VCaP (cell line): Measurements from ENCODE around the gene CD44.
"Not testable (repeated sequence)": the region's sequence is repeated elsewhere in the genome, so short reads cannot be mapped to it uniquely, and the experiment has no call there.

Source experiments
- H3K27ac ChIP-seq: fragments of 450-650 bp; 2 replicates; pipeline ENCODE4 v1.5.1; 2017
- TF ChIP-seq, protein P1 (sequence below): fragments of 450-650 bp; conservative IDR thresholded peaks from 2 replicates; pipeline ENCODE4 v1.5.1; 2017; ENCODE audit warnings: mild to moderate bottlenecking, moderate library complexity

The CD44 gene

DNA sequence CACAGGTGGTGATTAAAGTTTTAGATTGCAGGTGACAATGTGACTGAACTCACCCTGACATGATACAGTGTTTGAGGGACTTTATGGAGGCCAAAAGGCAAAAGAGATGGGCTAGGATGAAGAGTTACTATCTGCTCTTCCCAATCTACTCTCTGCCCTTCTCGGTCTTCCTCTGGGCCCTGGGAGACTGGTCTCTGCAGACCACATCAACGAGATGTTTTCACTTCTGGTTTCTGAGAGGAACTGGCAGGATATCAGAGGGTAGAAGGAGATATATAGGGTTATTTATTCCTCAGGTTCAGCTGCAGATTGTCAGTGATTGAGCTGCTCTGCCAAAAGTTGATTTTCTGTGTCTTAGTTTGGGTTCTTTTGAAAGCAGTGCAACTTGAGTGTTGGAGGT, 32.4 kb upstream of the CD44 start:
- no peak overlapping the region for H3K27ac ChIP-seq
- TF ChIP-seq, protein P1, sequence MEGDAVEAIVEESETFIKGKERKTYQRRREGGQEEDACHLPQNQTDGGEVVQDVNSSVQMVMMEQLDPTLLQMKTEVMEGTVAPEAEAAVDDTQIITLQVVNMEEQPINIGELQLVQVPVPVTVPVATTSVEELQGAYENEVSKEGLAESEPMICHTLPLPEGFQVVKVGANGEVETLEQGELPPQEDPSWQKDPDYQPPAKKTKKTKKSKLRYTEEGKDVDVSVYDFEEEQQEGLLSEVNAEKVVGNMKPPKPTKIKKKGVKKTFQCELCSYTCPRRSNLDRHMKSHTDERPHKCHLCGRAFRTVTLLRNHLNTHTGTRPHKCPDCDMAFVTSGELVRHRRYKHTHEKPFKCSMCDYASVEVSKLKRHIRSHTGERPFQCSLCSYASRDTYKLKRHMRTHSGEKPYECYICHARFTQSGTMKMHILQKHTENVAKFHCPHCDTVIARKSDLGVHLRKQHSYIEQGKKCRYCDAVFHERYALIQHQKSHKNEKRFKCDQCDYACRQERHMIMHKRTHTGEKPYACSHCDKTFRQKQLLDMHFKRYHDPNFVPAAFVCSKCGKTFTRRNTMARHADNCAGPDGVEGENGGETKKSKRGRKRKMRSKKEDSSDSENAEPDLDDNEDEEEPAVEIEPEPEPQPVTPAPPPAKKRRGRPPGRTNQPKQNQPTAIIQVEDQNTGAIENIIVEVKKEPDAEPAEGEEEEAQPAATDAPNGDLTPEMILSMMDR: no peak

DNA sequence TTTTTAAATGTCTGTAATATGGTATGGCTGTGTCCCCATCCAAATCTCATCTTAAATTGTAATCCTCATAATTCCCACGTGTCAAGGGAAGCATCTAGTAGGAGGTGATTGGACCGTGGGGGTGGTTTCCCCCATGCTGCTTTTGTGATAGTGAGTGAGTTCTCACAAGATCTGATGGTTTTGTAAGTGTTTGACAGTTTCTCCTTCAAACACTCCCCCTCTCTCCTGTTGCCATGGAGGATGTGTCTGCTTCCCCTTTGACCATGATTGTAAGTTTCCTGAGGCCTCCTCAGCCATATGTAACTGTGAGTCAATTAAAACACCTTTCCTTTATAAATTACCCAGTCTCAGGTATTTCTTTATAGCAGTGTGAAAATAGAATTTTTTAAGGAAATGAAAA, 31.1 kb upstream of the CD44 start:
- TF ChIP-seq, protein P1: no peak
- H3K27ac ChIP-seq: no peak overlapping the region

DNA sequence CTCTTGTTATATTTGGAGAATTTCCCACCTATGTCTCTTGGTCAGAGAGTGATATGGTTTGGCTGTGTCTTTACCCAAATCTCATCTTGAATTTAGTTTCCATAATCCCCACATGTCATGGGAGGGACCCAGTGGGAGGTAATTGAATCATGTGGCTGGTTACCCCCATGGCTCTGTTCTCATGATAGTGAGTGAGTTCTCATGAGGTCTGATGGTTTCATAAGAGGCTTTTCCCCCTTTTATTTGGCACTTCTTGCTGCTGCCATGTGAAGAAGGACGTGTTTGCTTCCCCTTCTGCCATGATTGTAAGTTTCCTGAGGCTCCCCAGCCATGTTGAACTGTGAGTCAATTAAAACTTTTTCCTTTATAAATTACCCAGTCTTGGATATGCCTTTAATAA, 30.6 kb upstream of the CD44 start:
- H3K27ac ChIP-seq: not testable (repeated sequence)

DNA sequence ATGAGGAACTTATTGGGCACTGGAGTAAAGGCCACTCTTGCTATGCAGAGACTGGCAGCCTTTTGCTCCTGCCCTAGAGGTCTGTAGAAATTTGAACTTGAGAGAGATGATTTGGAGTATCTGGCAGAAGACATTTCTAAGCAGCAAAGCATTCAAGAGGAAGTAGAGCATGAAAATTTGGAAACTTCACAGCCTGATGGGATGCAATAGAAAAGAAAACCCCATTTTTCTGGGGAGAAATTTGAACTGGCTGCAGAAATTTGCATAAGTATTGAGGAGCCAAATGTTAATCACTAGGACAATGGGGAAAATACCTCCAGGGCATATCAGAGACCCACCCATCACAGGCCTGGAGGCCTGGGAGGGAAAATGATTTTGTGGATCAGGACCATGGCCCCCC, 29.9 kb upstream of the CD44 start:
- TF ChIP-seq, protein P1: no peak
- H3K27ac ChIP-seq: no peak overlapping the region

DNA sequence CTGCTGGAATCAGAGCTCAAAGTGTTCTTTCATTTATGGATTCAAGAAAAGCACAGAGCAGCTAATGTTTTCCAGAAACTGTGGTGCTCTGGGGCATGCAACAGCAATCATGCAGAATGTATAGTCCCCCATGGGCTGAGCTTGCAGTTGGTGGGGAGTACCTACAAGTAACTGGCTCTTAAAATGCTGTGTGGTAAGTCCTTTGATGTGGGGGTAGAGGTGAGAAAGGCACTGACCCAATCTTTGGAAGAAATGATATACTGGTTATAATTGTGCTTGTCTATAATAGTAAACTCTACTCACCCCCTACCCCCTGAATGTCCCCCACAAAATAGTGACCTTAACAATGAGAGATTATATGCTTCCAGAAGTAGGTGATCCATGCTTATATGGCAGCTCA, 29.1 kb upstream of the CD44 start:
- TF ChIP-seq, protein P1: no peak
- no peak overlapping the region for H3K27ac ChIP-seq

DNA sequence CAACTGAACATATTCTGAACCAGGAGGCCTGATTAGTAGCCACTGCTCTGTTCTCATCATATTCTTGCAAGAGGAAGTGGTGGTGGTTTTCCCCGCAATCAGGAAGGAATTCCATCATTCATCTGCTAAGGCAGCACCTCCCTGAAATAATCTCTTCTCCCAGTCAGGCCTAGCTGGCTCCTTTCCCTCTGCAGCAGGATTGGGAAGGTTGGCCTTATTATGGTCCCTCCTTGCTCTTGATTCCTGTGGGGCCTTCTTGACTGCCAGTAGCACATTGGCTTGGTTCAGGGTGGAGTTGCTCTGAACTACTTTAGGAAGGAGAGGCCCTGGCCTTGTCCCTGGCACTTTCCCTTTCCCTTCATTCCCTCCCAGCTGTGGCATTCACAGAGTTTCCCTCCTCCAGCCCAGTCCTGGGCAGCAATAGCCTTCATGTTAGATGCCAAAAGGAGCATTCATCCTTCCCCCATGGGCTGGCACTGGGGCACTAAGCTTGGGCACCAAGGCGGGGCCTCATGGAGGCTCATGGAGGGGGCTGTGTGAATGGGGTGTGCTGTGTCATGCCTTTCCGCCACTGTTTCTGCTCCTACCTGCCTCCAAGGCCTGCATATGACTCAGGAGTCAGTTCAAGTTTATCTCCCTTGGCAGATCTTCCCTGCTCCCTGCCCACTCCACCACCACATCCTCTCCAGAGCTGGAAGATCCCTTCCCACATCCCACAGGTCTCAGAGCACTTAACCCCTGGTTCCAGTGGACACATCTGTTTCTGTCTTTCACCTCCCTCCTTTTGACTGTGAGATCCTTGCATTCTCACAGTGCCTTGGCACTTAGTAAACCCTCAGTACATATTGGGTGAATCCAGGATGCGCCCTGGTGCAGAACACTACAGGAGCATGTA, 27.6 kb upstream of the CD44 start:
- H3K27ac ChIP-seq: no peak overlapping the region
- TF ChIP-seq, protein P1: no peak

DNA sequence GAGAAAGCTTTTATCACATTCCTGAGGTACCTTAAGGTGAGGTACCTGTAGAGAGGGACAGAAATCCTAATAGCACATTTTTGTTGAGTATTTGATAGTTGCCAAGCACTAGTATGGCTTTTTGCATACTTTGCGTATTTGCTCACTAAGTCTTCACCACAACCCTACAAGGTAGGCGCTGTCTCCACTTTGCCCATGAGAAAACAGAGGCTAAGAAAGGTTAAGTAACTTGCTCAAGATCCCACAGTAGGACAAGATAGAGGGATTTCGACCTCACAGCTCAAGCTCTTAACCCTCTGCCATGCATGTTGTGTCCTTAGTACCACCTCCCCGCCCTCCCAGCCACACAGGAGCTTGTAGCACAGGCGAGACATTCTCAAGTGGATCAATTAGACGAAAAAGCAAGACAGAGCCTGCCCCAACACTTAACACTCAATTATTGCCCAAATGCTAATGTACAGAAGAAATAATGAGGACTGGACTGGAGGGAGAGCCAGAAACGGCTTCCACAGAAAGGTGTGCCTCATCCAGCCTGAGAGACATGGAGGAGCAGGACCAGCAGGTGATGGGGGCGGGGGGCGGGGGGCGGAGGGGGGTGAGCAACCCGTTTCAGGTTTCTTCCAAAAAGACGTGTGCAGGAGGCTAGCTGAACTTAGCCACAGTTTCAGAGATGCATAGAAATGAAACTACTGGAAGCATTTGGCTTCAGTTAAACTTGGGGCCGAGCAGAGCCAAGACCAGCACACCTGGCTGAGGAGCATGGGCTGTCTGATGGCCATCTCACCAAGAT, 26.7 kb upstream of the CD44 start:
- no peak overlapping the region for H3K27ac ChIP-seq

More for the DNA sequence above, 26.7 kb upstream of the CD44 start:
- TF ChIP-seq, protein P1: no peak
